IPS-18c (cell line): ENCODE data around the gene AIG1.

Experiments
- H3K4me3 ChIP-seq: 2 replicates; pipeline ENCODE4 v1.7.0; 2013; ENCODE audit warnings: low read depth, mild to moderate bottlenecking, low read length, moderate library complexity; ENCODE audit not compliant: insufficient read depth
- H3K9me3 ChIP-seq: one replicate; pipeline ENCODE4 v1.6.1; 2013; ENCODE audit warnings: mild to moderate bottlenecking, low read length, moderate library complexity; ENCODE audit not compliant: control insufficient read depth, insufficient read depth

AIG1 gene

DNA sequence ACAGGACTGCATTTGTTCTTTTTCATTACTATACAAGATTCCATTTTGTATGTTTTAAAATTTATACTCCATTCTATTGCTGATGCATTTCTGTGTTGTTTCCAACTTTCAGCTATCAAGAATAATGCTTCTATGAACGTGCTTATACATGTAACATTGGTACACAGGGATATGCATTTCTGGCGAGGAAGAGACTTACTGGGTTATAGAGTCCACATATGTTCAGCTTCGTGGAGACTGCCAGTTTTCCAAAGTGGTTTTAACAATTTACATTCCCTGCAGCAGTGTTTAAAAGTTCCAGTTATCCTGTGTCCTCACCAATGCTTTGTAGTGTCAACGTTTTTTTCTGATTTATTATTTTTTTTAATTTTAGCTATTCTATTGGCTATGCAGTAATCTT is 48.5 kb downstream of the AIG1 start:
- no peaks in the 10 kb centered on the region for H3K9me3 ChIP-seq

DNA sequence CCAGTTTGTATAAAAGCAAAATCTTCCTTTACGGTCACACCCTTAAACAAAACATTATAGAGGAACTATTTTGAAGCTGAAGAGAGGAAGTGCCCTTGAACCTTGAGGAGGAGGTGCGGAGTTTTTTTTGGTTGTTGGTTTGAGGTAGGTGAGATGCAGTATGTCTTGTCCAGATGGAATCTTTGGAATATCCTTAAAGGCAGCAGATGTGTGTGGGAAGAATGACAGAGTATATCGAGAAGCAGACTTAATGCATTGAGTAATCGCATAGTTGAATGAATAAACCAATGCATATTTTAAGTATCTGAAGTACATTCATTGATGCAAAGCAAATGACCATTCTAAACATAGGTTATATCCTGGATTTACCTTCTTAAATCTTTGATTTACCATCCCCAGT is 49.9 kb downstream of the AIG1 start:
- Histone ChIP-seq H3K4me3 (no peak overlapping the region), H3K9me3 (no peaks in the 10 kb centered on the region)

More for the DNA sequence above, 48.5 kb downstream of the AIG1 start:
- no peak overlapping the region for H3K4me3 ChIP-seq

DNA sequence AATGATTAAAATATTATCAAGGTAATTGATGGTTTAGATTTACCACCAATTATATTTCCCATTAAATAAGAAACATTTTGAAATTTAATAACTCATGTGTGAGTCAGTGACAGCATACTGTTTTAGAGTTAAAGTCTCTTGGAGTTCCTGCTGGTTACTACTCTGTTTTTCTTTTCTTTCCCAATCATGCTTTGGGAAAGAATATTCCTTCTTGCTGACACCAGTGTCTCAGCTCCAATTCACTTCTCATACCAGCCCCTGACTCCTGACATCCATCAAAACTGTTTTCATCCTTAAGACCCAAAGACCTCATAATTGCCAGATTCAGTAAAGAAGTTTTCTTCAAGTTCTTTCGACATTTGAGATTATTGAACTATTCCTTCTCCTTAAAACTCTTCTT is 50.3 kb downstream of the AIG1 start:
- no peak overlapping the region for H3K4me3 ChIP-seq

DNA sequence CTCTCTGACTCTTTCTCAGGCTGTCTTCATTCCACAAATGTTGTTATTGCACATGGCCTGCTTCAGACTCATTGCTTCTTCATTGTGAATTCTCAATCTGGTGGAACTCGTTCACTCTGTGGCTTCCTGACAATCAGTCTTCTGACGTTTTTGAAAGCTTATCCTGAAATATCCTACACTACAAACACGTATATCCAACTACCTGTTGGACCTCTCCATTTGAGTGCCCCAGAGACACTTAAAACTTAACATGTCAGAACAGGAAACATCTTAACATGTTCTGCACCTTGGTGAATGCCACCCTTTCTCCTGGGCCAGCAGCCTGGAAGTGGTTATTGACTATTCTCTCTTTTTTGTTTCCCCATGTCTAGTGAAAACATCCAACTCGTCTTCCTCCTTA is 50.8 kb downstream of the AIG1 start:
- Histone ChIP-seq H3K9me3 (no peaks in the 10 kb centered on the region), H3K4me3 (no peak overlapping the region)

More for the DNA sequence above, 50.3 kb downstream of the AIG1 start:
- H3K9me3 ChIP-seq = no peaks in the 10 kb centered on the region

DNA sequence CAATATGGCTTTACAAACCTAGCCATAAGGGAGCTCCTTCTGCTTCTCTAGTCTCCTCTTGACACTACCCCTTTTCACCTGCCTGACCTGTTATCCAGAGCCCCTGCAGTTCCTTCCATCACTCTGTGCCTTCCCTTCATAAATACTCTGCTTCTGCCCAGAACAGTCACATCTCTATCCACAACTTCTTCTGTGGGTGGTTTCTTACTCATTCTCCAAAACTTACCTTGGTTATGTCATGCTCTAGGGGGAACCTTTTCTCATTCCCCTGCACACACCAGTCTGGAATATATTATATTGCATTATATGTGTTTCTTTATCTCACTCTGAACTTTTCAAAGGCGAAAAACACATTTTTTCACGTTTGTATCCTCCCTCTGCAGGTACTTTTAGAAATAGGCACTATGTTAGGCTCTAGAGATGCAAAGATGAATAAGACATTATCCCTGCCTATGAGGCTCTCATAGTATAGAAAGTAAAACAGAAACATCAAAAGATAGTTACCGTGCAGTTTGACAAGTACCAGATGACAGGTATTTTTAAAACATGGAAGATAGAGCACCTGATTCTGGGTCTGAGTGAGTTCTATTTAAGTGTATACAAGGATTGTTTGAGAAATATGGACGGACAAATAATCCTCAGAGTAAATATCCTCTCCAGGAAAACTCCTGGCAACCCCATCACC is 51.5 kb downstream of the AIG1 start:
- H3K4me3 ChIP-seq = no peak overlapping the region
- no peaks in the 10 kb centered on the region for H3K9me3 ChIP-seq

DNA sequence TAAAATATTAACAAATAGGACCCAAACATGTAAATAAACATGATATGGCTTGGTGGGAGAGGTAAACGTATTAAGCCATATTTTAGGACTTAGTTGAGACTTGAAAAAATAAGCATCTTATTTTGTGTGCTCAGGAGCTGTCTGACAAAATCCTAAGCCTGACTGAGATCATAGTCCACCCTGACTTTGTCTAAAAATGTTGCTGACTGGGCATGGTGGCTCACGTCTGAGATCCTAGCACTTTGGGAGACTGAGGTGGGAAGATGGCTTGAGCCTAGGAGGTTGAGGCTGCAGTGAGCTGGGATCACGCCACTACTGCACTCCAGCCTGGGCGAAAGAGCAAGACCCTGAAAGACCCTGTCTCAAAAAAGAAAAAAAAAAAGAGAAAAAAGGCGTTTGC is 52.1 kb downstream of the AIG1 start:
- H3K9me3 ChIP-seq = no peaks in the 10 kb centered on the region
- H3K4me3 ChIP-seq = no peak overlapping the region

DNA sequence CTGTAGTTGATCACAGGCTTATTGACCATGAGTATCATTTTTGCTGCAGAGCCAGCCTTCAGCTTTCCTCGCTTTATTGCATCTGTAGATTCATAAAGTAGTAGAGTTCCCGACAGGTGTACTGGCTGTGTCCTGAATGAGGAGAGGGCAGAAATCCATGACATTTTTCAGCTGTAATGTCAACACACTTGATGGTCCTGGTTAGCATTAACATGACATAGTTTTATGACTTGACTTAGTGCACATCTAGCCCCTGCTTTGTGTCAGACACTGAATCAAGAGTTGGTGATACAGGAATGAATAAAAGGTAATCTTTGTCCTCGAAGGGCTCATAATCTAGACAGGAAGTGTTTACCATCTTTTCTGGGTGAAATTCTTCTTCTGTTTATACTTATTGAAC is 55.0 kb downstream of the AIG1 start:
- Histone ChIP-seq H3K9me3 (peaks cover 2% of the 10 kb centered on the region), H3K4me3 (no peak overlapping the region)

DNA sequence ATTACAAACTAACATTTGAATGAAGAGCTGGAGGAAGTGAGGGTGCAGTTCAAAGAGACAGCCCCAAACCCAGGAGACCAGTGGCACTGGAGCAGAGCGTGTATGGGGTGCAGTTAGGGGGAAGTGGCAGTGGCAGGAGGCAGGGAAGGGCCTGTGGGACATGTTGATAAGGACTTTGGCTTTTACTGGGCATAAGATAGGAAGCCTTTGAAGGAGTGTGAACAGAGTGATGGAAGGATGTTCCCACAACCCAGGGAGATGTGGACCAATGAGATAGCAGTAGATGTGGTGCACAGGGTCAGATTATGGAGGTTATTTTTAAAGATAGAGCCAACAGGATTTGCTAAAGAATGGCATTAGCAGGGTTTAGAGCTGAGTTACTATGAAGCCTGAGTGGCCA is 56.4 kb downstream of the AIG1 start:
- no peak overlapping the region for H3K4me3 ChIP-seq

DNA sequence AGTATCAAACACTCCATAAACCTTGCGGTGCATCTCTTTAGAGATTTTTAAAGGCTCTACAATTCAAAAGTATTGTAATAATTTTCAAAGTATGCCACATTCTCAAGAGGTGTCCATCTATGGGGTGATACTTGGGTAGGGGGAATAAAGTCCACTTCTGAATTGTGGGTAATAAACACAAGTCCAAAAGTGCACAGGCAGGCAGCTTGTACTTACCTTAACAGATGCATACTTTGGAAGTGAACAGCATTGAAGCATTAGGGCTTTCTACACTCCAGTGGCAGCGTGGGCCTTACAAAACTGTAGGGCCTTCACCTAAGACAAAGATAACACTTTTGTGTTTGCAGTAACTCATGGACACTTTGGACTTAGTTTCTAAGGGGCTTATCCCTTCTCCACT is 58.6 kb downstream of the AIG1 start:
- Histone ChIP-seq H3K9me3 (peaks cover 2% of the 10 kb centered on the region), H3K4me3 (no peak overlapping the region)

More for the DNA sequence above, 56.4 kb downstream of the AIG1 start:
- peaks cover 2% of the 10 kb centered on the region for H3K9me3 ChIP-seq

DNA sequence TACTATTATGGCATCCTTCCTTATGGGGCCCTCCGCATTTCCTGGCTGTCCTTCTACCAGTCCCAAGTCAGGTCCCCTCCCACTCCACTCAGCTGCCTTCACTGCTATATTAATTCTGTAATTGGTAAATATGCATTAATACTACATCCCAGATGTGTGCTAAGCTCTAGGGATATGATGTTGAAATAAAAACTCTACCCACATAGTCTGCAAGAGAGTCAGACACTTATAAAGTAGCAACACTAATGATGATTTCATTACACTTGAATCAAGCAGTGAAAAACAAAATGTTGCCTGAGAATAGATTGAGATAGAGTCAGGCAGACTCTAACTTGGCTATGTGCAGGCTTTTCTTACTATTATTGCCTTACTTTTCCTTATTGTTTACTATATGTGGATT is 62.4 kb downstream of the AIG1 start:
- Histone ChIP-seq H3K9me3 (peaks cover 2% of the 10 kb centered on the region), H3K4me3 (no peak overlapping the region)

DNA sequence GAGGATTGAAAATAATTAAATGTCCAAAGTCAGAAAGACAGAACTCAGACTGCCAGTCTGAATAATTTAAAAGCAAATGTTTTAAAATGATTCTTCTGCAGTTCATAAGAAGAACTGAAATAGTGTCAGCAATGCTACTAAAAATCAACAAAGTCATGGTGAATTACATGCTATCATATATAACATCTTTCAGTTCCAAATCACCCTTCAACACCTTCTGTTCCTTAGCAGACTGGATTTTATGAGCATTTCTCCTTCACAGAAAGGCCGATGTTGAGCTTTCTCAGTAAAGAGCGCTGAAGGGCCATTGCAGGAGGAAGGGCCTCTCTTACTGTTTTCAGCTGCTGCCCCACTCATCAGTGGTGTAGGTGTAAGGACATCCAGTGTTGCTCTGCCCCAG is 63.3 kb downstream of the AIG1 start:
- peaks cover 2% of the 10 kb centered on the region for H3K9me3 ChIP-seq
- H3K4me3 ChIP-seq = no peak overlapping the region

DNA sequence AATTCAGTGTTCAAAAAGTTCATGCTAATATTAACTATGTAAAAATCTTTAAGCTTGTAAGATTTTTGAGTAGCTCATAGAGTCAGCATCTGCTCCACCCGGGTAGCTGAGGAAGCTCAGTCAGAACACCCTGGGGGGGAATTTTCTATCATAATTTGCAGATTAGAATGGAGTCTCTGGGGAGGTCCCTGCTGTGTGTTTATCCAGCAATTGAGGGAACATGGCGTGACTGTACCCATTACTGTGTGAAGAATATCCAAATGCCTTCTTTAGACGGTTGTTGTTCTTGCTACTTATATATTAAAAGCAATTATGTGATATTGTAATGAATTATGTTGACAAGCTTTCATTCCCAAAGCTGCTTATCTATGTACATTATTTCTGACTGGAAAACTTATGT is 64.8 kb downstream of the AIG1 start:
- Histone ChIP-seq H3K9me3 (no peaks in the 10 kb centered on the region), H3K4me3 (no peak overlapping the region)

DNA sequence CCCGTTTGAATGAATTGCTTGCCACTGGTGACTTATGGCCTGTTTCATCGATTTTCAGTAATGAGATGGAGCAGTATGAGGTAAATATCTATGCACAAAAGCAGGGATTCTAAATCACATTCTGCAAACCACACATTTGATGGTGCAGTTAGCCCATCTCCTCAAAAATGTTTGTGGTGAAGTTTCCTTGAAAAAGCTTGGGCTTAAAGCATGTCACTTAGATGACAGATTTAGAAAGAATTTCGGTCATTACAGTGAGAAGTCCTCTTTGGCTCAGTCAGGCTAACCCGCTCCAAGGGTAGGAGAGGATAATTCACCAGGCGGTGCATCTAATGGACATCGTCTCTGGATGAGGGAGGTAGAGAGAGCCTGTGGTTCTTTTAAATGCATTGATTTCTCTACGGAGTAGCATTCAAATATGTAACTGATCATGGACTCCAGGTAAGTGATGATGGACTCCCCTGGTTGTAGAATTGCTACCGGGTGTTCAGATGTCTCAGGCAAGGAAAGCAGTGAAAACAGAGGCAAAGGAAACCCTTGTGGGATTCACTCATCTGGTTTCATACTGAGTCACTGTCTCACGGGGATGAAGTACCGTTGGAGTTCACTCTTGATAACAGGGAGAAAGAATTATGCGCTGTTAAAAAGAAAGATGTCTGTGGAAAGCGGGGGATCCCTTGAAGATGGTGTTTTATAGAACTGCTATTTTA is 65.3 kb downstream of the AIG1 start:
- Histone ChIP-seq H3K4me3 (no peak overlapping the region), H3K9me3 (no peaks in the 10 kb centered on the region)

DNA sequence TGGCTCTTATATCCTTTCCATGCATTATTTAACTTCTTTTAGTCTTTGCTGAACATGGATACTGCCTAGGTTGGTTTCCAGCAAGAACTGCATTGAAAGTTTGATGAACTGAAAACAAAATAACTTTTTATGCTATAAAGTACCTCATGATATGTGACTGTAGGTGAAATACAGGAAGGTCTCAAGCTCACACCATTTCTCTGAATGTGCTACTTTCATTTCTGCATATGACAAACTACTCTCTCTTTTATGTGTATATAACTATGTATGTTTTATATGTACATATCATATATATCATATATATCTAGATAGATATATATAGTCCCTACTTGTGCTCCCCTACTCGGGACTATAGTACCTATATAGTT is 65.9 kb downstream of the AIG1 start:
- H3K9me3 ChIP-seq = no peaks in the 10 kb centered on the region

DNA sequence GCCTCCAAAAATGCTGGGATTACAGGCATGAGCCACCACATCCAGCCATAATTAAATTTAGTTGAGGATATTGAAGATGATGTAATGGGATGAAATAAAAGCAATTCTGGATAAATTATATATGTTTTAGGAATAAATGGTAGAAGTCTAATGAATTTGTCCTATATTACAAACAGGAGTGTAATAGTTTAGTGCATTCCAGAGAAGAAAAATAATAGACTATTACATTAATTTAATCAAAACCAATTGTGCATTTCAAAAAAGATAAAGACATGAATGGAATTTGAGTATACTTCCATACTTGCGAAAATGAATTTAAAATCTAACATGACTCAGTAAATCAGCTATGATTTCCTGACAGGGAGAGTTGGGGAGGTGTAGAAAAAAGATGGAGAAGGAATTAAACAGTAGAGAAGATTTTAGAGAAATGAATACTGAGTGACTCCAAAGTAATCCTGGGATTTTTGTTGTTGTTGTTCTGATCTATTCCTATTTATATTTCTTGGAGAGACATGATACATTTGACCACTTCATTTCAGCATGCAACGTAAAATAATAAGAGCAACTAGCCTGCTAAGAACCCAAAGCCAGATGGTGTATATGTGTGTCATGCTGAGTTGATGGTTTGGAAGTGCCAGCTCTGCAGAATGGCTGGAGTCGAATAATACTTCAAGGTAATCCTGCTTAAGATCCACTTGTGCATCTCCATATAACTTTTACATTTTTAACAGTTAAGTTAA is 67.4 kb downstream of the AIG1 start:
- no peaks in the 10 kb centered on the region for H3K9me3 ChIP-seq
- H3K4me3 ChIP-seq = no peak overlapping the region

More for the DNA sequence above, 65.9 kb downstream of the AIG1 start:
- no peak overlapping the region for H3K4me3 ChIP-seq

DNA sequence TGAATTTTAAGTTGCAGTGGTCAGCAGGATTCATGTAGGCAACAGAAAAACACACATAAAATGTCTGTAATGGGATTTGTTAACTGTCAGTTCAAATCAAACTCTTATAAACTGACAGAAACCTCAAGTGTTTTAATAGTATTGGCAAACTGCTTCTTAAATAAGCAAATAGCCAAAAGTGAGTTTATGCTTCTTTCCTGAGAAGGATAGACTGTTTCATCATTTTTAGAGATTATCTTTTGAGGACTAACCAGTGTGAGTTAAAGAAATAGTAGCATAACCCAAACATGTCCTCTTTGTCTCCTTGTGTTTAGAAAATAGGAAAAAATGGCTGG is 68.0 kb downstream of the AIG1 start:
- Histone ChIP-seq H3K9me3 (no peaks in the 10 kb centered on the region), H3K4me3 (no peak overlapping the region)

DNA sequence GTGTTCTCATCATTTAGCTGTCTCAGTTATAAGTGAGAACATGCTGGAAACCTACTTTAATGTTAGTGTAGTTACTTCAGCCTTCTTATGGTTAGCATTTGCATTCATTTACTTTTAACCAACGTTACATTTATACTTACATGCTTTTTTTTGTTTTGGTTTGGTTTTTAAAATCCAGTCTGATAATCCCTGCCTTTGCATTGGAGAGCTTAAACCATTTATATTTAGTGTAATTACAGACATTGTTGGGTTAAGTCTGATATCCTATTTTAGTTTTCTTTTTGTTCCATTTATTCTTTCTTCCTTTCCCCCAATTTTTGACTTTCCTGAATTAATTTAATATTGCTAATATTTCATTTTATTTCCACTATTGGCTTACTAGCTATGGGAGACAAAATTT is 70.2 kb downstream of the AIG1 start:
- Histone ChIP-seq H3K9me3 (no peaks in the 10 kb centered on the region), H3K4me3 (no peak overlapping the region)

DNA sequence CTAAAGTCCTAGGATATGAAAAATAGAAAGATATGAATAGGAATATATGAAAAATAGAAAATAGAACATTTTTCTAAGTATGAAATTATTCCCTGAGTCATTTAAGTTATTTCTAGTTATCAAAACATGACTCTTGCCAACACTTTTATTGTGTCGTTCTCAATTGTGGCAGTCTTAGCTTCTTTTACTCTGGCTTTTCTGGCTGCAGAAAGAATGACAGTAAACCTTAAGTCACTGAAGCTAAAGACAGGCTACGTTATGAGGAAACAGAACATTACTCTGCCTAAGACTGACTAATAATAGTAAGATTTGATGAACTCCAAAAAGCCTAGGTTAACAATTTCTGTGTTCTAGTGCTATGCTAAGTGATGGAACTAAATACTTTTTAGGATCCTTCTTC is 74.6 kb downstream of the AIG1 start:
- H3K9me3 ChIP-seq = no peaks in the 10 kb centered on the region

More for the DNA sequence above, 74.6 kb downstream of the AIG1 start:
- H3K4me3 ChIP-seq = no peak overlapping the region
